ENCODE results near the gene CERCAM. TPM values are rescaled to one million over a fixed set of nuclear protein-coding genes. Genes with fewer than 3 reads are reported as not detected.

The CERCAM gene, protein sequence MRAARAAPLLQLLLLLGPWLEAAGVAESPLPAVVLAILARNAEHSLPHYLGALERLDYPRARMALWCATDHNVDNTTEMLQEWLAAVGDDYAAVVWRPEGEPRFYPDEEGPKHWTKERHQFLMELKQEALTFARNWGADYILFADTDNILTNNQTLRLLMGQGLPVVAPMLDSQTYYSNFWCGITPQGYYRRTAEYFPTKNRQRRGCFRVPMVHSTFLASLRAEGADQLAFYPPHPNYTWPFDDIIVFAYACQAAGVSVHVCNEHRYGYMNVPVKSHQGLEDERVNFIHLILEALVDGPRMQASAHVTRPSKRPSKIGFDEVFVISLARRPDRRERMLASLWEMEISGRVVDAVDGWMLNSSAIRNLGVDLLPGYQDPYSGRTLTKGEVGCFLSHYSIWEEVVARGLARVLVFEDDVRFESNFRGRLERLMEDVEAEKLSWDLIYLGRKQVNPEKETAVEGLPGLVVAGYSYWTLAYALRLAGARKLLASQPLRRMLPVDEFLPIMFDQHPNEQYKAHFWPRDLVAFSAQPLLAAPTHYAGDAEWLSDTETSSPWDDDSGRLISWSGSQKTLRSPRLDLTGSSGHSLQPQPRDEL
- 1 to 10 TPM; 7.4 TPM for total RNA-seq

DNA sequence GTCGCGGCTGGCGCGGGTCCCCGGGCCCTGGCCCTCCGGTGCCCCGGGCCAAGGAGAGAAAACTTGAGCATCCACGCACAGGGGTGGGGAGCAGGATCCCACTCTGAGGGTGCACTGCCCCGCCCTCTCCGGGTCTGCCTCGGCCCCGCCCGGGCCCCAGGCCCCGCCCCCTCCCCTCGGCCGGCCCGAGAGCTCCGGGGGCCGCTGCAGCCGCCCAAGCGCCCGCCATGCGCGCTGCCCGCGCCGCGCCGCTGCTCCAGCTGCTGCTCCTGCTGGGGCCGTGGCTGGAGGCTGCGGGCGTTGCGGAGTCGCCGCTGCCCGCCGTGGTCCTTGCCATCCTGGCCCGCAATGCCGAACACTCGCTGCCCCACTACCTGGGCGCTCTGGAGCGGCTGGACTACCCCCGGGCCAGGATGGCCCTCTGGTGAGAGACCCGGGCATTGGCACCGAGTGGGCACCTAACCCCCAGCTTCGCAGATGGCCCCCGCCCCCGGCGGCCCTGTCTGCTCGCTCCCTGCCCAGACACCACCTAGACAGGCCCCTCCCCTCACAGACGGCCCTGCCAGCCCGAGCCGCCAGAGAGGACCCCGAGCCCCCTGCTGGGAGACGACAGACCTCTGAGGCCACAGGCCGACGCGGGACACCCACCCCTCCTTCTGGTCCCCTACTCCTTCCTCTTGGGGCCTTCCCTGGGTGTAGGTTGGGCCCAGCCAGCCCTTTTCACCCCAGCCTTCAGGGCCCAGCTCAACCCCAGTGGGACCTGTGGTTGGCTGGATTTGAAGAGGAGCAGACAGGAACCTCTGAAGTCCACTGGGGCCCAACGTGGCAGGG lies at the start of gene CERCAM:
Gene CERCAM (plus strand): TSS at position 207 of the 831 bp plus-strand sequence. CDS start 21 bp downstream, at position 228.
- Mint-ChIP-seq H3K27ac (no peak within 1 kb of the TSS), H3K4me3 (peak within 1 kb of the TSS; percentile 80), H3K27me3 (peaks cover 9 to 10% of the 10 kb centered on the region in 2 donors), H3K36me3 (no peaks in the 10 kb centered on the region), H3K4me1 (ENCODE audit: low read depth in 2 of 2) (peaks cover 5% of the 10 kb centered on the region in 2 donors), H3K9me3 (no peaks in the 10 kb centered on the region)
- ATAC-seq (peak; percentile 90 to 91), DNase-seq (ENCODE audit: low spot score) (no peak)

GRCh38 chr9:128371630-128372117 lies 49.0 kb upstream of the CERCAM start:
- Mint-ChIP-seq H3K4me1 (ENCODE audit: low read depth in 2 of 2) (peaks cover 29 to 30% of the 10 kb centered on the region in 2 donors), H3K27ac (peak overlapping the region; percentile 68 to 99), H3K36me3 (peaks cover 6% of the 10 kb centered on the region), H3K4me3 (peak overlapping the region; percentile 93), H3K9me3 (no peaks in the 10 kb centered on the region), H3K27me3 (no peaks in the 10 kb centered on the region)
- DNase-seq (ENCODE audit: low spot score) (no peak), ATAC-seq (no peak)

DNA sequence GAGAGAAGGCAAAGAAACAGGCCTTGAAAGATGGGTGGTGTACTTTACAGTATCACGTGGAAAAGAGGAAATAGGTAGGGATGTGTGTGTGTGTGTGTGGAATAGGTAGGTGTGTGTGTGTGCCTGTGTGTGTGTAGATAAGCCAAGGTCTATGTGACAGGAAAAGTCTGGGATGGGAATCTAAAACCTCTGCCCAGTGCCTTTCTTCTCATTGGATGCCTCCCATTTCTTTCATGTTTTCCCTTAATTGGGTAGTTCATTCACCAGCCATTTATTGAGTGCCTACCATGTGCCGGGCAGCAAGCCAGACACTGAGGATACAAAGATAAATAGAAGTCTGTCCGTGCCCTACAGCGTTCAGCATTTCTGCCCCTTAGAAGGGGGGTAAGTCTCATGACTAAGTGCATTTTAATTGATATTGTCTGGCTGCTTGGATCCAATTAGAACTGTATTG lies 48.4 kb upstream of the CERCAM start:
- Mint-ChIP-seq H3K27ac (peak overlapping the region; percentile 68 to 99), H3K9me3 (no peaks in the 10 kb centered on the region), H3K4me1 (ENCODE audit: low read depth in 2 of 2) (peaks cover 29 to 30% of the 10 kb centered on the region in 2 donors), H3K4me3 (peak overlapping the region; percentile 93), H3K36me3 (peaks cover 6% of the 10 kb centered on the region), H3K27me3 (no peaks in the 10 kb centered on the region)
- ATAC-seq: no peak
- no peak for DNase-seq (ENCODE audit: low spot score)

- Mint-ChIP-seq H3K27me3 (no peaks in the 10 kb centered on the region), H3K4me1 (ENCODE audit: low read depth in 2 of 2) (peaks cover 29 to 30% of the 10 kb centered on the region in 2 donors), H3K4me3 (peak overlapping the region; percentile 93), H3K27ac (peak overlapping the region; percentile 68 to 99), H3K36me3 (peaks cover 6% of the 10 kb centered on the region), H3K9me3 (no peaks in the 10 kb centered on the region)
- DNase-seq (ENCODE audit: low spot score) (no peak), ATAC-seq (no peak)
Observed at GRCh38 chr9:128372784-128373183, 47.9 kb upstream of the CERCAM start.

DNA sequence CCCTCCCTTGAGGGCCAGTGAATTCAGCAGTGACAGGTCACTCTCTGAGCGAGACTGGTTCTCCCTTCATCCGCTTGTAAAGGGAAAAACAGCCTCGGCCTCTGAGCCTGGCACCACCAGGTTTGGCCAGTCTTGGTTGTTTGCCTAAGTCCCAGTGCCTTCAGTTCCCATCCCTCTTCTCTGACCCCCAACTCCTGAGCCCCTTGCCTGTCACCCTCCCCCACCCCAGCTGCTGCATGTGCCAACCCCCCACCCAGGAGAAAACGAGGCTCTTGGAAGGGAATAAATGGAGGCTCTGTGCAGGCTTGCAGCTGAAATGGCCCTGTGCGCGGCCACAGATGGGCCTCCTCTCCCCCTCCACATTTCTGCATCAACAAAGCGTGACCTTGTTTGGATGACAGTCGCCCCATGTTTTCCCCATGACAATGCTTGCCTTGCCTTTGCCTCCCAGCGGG lies 46.4 kb upstream of the CERCAM start:
- no peaks in the 10 kb centered on the region for H3K27me3 Mint-ChIP-seq
- H3K36me3 Mint-ChIP-seq: peaks cover 6% of the 10 kb centered on the region
- ATAC-seq (no peak), DNase-seq (ENCODE audit: low spot score) (no peak)
- H3K9me3 Mint-ChIP-seq: no peaks in the 10 kb centered on the region
- H3K27ac Mint-ChIP-seq: no peak overlapping the region
- no peak overlapping the region for H3K4me3 Mint-ChIP-seq
- peaks cover 29 to 30% of the 10 kb centered on the region in 2 donors for H3K4me1 Mint-ChIP-seq (ENCODE audit: low read depth in 2 of 2)

- peaks cover 21 to 22% of the 10 kb centered on the region in 2 donors for H3K4me1 Mint-ChIP-seq (ENCODE audit: low read depth in 2 of 2)
- DNase-seq (ENCODE audit: low spot score) (no peak), ATAC-seq (no peak)
- no peak overlapping the region for H3K4me3 Mint-ChIP-seq
- no peaks in the 10 kb centered on the region for H3K9me3 Mint-ChIP-seq
- no peaks in the 10 kb centered on the region for H3K27me3 Mint-ChIP-seq
- H3K36me3 Mint-ChIP-seq: peaks cover 6% of the 10 kb centered on the region
- H3K27ac Mint-ChIP-seq: no peak overlapping the region
Observed at GRCh38 chr9:128375865-128376264, 44.8 kb upstream of the CERCAM start.

GRCh38 chr9:128382261-128382660 lies 38.4 kb upstream of the CERCAM start:
- H3K36me3 Mint-ChIP-seq: no peaks in the 10 kb centered on the region
- H3K4me1 Mint-ChIP-seq (ENCODE audit: low read depth in 2 of 2): peaks cover 0 to 7% of the 10 kb centered on the region in 2 donors
- DNase-seq (ENCODE audit: low spot score) (no peak), ATAC-seq (no peak)
- H3K9me3 Mint-ChIP-seq: no peaks in the 10 kb centered on the region
- no peaks in the 10 kb centered on the region for H3K27me3 Mint-ChIP-seq
- no peak overlapping the region for H3K27ac Mint-ChIP-seq
- H3K4me3 Mint-ChIP-seq: no peak overlapping the region

DNA sequence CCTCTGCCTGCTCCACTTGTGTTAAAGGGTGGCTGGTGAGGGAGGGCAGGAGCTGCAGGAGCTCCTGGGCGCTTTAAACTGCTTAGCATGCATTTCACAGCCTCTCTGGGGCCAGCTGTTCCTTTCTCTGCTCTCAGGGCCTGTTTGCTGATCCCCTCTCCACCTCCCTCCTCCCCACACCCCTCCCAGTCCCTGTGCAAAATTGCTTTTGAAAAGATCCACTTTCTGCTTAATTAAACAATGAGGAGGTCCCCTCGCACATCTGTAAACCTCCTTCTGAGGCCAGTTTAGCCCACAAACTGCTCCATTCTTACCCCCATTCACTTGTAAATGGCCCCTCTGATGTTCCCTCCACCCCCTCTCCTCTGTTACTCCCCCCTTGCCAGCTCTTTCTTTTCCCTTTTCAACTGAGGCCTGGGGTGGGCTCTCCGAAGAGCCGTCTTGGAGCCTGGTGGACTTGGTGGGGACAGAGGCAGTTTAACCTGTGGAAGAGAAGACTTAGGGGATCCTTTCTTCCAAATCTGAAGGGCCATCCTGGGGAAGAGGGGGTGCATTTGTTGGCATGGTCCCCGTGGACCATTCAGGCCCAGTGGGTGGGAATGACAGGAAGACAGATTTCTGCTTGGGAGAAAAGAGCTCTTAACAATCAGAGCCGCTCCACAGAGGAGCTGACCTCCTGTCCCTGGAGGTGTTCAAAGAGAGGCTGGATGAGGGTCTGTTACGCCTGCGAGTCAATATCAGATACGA lies 37.5 kb upstream of the CERCAM start:
- Mint-ChIP-seq H3K27me3 (no peaks in the 10 kb centered on the region), H3K27ac (no peak overlapping the region), H3K4me3 (no peak overlapping the region), H3K4me1 (ENCODE audit: low read depth in 2 of 2) (peaks cover 0 to 7% of the 10 kb centered on the region in 2 donors), H3K9me3 (no peaks in the 10 kb centered on the region), H3K36me3 (no peaks in the 10 kb centered on the region)
- no peak for ATAC-seq
- DNase-seq (ENCODE audit: low spot score): no peak

- H3K27me3 Mint-ChIP-seq: no peaks in the 10 kb centered on the region
- no peak for ATAC-seq
- peaks cover 0 to 7% of the 10 kb centered on the region in 2 donors for H3K4me1 Mint-ChIP-seq (ENCODE audit: low read depth in 2 of 2)
- no peak overlapping the region for H3K4me3 Mint-ChIP-seq
- no peak for DNase-seq (ENCODE audit: low spot score)
- no peak overlapping the region for H3K27ac Mint-ChIP-seq
- no peaks in the 10 kb centered on the region for H3K36me3 Mint-ChIP-seq
- no peaks in the 10 kb centered on the region for H3K9me3 Mint-ChIP-seq
Observed at GRCh38 chr9:128383791-128384190, 36.9 kb upstream of the CERCAM start.

GRCh38 chr9:128384801-128385495 lies 35.7 kb upstream of the CERCAM start:
- DNase-seq (ENCODE audit: low spot score) (no peak), ATAC-seq (no peak)
- Mint-ChIP-seq H3K4me1 (ENCODE audit: low read depth in 2 of 2) (peaks cover 0 to 7% of the 10 kb centered on the region in 2 donors), H3K4me3 (no peak overlapping the region), H3K27me3 (no peaks in the 10 kb centered on the region), H3K27ac (no peak overlapping the region), H3K9me3 (no peaks in the 10 kb centered on the region), H3K36me3 (no peaks in the 10 kb centered on the region)

- H3K27ac Mint-ChIP-seq: no peak overlapping the region
- H3K4me3 Mint-ChIP-seq: no peak overlapping the region
- no peaks in the 10 kb centered on the region for H3K27me3 Mint-ChIP-seq
- ATAC-seq (no peak), DNase-seq (ENCODE audit: low spot score) (no peak)
- no peaks in the 10 kb centered on the region for H3K36me3 Mint-ChIP-seq
- no peaks in the 10 kb centered on the region for H3K9me3 Mint-ChIP-seq
- H3K4me1 Mint-ChIP-seq (ENCODE audit: low read depth in 2 of 2): peaks cover 0 to 7% of the 10 kb centered on the region in 2 donors
Observed at GRCh38 chr9:128385496-128386460, 34.9 kb upstream of the CERCAM start.

- H3K4me3 Mint-ChIP-seq: no peak overlapping the region
- DNase-seq (ENCODE audit: low spot score) (no peak), ATAC-seq (no peak)
- no peaks in the 10 kb centered on the region for H3K27me3 Mint-ChIP-seq
- peaks cover 0 to 4% of the 10 kb centered on the region in 2 donors for H3K4me1 Mint-ChIP-seq (ENCODE audit: low read depth in 2 of 2)
- H3K27ac Mint-ChIP-seq: no peak overlapping the region
- no peaks in the 10 kb centered on the region for H3K9me3 Mint-ChIP-seq
- no peaks in the 10 kb centered on the region for H3K36me3 Mint-ChIP-seq
Observed at GRCh38 chr9:128388150-128388549, 32.5 kb upstream of the CERCAM start.

Measured in natural killer cell treated with Interleukin-12 subunit alpha and Interleukin-12 subunit beta and Interleukin-15 and Interleukin-18, amount 100 ng/mL, for 72 hours (primary cell).